ENCODE measurements around the gene AFAP1L1.

DNA sequence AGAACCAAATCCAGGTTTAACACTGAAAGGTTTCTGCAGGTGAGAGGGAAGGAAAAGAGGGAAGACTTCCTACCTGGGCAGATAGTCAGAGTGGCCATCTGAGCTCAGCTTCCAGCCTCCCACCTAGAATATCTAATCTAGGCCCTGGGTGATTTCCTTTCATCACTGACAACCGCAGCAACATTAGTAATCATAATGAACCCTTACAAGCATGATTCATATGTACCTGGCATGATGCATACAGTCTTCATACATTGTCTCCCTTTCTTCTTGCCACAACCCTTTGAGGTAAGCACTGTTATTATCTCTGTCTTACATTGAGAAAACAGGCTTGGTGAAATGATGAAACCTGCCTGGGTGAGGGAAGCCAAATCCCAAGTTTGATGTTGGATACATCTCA, 13.5 kb downstream of the AFAP1L1 start:
- TF ChIP-seq CTCF (conservative IDR thresholded peaks at IDR 0.05; ENCODE audit: low read length) (no peak), EZH2phosphoT487 (IDR thresholded peaks at IDR 0.05; ENCODE audit: borderline replicate concordance, low read depth, low read length) (no peak)

All from OCI-LY7 (cell line).